Measurements from ENCODE around the gene ARHGAP8.

DNA sequence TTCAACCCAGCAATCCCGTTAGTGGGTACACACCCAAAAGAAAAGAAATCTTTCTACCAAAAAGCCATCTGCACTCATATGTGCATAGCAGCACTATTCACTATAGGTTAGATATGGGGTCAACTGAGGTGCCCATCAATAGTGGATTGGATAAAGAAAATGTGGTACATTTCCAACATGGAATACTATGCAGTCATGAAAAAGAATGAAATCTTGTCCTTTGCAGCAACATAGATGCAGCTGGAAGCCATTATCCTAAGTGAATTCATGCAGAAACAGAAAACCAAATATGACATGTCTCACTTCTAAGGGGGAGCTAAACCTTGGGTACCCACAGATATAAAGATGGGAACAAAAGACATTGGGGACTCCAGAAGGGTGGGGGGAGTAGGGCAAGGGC is 1.9 kb upstream of the ARHGAP8 start:
- TF ChIP-seq, protein P1, sequence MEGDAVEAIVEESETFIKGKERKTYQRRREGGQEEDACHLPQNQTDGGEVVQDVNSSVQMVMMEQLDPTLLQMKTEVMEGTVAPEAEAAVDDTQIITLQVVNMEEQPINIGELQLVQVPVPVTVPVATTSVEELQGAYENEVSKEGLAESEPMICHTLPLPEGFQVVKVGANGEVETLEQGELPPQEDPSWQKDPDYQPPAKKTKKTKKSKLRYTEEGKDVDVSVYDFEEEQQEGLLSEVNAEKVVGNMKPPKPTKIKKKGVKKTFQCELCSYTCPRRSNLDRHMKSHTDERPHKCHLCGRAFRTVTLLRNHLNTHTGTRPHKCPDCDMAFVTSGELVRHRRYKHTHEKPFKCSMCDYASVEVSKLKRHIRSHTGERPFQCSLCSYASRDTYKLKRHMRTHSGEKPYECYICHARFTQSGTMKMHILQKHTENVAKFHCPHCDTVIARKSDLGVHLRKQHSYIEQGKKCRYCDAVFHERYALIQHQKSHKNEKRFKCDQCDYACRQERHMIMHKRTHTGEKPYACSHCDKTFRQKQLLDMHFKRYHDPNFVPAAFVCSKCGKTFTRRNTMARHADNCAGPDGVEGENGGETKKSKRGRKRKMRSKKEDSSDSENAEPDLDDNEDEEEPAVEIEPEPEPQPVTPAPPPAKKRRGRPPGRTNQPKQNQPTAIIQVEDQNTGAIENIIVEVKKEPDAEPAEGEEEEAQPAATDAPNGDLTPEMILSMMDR (IDR thresholded peaks at IDR 0.05; ENCODE audit: low read depth, low read length) = no peak
- TF ChIP-seq POLR2A (IDR thresholded peaks at IDR 0.05; ENCODE audit: extremely low read depth, insufficient read length) = no peak
- TF ChIP-seq, protein P2, sequence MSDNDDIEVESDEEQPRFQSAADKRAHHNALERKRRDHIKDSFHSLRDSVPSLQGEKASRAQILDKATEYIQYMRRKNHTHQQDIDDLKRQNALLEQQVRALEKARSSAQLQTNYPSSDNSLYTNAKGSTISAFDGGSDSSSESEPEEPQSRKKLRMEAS (IDR thresholded peaks at IDR 0.05; ENCODE audit: low read depth, low read length) = no peak
